GM18526 (cell line): Measurements from ENCODE around the gene GBX2.

Experiments
- POLR2A ChIP-seq: IDR thresholded peaks from 3 replicates; pipeline ENCODE4 v1.6.1; 2011; ENCODE audit not compliant: insufficient read length; ENCODE audit errors: extremely low read depth

GBX2 gene

GRCh38 chr2:236164925-236165841 is 3.0 kb downstream of the GBX2 start:
- TF ChIP-seq POLR2A, result no peak

GRCh38 chr2:236164201-236164924 is 3.8 kb downstream of the GBX2 start:
- TF ChIP-seq POLR2A, result no peak

DNA sequence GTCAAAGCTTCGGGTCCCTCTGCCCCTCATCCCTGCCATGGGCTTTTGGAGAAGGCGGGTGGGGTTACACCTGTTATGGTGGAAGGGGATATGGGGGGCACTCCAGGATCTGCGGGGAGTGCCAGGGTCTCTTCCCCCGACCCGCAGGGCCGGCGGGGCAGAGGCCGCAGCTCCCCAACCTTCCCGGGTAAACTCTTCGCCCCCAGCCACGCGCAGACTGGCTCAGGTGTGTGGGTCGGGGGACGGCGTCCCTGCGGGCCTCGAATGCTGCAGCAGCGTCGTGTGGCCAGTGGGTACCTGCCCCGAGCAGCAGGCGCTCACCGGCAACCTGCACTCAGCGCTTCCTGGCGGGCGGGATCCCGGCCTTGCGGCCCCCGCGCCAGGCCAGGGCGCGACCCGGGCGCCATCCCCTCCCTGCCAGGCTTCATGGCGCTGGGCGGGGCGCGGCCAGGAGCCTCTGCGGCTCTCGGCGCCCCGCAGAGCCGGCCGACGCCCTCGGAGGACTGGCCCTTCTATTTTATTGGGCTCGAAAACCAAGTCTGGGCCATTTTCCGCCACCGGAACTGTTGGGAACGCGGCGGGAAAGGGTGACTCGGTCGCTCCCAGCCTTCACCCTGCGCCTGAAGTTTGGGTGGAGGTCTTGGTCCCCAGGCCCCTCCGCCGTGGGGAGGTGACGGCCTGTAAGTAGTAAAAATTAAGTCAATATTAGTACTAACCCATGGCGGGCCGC is 4.5 kb downstream of the GBX2 start:
- TF ChIP-seq POLR2A, result no peak

GRCh38 chr2:236162882-236163470 is 5.2 kb downstream of the GBX2 start:
- TF ChIP-seq POLR2A, result no peak

DNA sequence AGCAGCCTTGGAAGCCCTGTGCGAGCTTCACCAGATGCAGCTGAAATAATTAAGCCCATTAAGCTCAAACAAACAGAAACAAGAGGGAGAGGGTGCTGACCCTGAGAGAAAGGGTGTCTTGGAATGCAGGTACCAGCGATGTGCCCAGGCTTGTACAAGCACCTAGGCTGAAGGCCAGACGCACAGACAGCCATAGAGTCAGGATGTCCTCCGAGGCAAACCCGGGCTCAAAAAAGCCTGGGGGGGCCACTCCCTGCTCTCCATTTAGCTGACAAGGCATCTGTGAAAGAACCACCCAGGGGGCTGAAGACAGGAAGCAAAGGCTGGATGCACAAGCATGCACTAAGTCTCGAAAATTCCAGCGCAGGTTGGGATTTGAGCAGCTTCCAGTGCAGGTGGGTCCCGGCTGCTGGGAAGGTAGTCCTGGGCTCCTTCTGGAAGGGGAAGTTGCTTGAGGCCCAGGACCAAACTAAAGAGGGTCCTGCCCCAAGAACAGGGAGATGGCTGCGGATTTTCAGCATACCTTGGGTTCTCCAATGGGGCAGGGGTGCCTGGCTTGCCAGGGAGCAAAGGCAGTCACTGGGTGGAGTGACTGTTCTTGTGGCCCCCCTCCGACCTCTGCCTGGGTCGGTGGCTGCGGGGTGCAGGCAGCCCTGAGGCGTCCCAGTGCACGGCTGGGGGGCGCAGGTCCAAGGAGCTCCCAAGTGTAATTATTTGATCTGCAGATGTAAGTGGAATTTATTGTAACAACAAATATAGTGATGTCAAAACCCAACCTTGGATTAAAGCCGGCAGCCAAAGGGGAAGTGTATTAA is 5.9 kb downstream of the GBX2 start:
- no peak for TF ChIP-seq POLR2A

DNA sequence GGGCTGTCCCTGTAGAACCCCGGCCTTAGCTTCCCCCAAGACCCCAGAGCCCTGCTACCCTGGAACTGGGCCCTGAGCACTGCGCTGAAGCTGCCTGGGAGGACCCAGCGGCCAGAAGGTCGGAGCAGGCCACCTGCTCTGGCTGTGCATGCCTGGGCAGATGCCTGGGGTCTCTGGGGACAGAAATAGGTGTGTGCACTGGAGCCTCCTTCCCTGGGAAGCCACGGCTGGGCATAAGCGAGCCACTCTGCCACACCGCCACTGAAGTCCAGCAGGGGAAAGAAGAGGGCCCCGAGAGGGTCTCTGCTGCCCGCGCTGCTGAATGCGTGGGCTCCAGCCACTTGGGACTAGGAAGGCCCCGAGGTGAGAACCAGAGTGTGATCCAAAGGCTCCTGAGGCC is 6.7 kb downstream of the GBX2 start:
- TF ChIP-seq POLR2A, result no peak

DNA sequence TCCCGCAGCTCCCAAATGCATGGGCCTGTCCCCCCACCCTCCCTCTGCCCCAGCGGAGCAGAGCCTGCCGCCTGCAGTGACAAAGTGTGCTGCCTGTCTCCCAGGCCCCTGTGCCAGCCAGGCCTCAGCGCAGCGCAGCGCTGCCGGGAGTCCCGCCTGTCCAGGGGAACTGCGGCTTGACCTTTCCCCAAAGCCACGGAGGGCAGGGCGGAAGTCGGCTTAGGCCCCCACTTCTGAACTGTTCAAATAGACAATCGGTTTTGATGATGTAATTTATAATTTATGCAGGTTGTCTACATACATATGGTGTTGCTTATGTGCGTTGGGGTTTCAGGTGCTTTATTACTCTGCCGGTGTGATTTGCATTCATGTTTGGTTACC is 7.1 kb downstream of the GBX2 start:
- no peak for TF ChIP-seq POLR2A

- TF ChIP-seq POLR2A, result no peak
These were observed 7.7 kb downstream of the GBX2 start for GRCh38 chr2:236160366-236161081.

- no peak for TF ChIP-seq POLR2A
These were observed 8.4 kb downstream of the GBX2 start for GRCh38 chr2:236159778-236160170.

DNA sequence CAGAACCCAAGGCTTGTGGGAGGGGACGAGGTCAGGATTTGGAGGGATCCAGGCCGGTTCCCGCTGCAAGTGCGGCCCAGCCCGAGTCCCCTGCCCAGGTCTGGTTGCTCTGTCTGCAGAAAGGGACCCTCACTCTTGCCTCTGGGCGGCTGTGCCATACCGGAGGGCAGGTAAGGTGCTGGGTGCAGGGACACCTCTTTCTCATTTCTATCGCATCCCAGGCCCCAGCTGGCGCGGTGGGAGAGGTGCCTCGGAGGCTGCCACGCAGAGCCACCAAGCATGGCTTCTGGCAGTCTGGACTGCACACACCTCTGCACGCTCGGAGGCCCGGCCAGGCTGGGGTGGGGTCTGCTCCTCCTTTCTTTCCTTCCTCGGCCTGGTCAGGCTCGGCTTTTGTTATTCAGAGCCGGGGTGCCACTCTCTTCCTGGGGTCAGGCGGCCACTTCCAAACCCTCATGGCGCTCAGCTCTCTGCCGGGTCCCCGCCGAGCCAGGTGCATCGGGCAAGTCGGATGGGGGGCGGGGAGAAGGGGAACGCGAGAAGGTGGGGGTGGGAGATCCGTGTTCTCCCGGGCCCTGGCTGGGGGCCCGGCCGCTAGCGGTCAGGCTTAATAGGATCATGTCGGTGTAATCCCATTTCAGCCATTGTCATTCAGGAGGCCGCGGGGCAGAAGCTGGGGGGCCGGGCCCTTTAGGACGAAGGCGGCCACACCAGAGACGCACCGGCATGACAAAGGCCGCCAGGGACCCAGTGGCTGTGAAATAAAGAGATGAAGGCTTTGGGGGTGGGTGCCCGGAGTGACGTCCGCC is 9.0 kb downstream of the GBX2 start:
- TF ChIP-seq POLR2A, result no peak

GRCh38 chr2:236157815-236158498 is 10.2 kb downstream of the GBX2 start:
- no peak for TF ChIP-seq POLR2A

DNA sequence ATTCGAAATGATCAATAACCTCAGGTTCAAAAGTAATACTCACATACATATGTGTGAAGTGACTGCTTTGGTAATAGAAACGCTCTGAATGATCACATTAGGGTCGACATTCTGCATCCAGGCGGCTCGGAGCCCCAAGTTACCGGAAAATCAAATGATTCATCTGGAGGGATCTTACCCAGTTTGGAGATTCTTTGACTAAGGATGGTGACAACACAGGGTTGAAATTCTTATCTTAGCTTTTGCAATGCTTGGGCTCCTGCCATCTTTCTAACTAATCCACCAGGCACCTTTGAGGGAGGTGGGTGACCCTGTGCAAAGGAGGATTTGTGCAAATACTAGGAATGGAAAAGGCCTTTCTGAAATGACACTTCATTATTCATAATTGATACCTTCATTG is 10.8 kb downstream of the GBX2 start:
- TF ChIP-seq POLR2A, result no peak

GRCh38 chr2:236156860-236157194 is 11.4 kb downstream of the GBX2 start:
- no peak for TF ChIP-seq POLR2A
